NK-92 (cell line): ENCODE data around the gene PHKG1.
A peak's percentile ranks its signal among the peaks of the same experiment; 100 is the strongest.
"Not testable (repeated sequence)": the region's sequence is repeated elsewhere in the genome, so short reads cannot be mapped to it uniquely, and the experiment has no call there.

ENCODE experiments used
- DNase-seq: peaks from one replicate; lab custom pipeline; 2025; ENCODE audit not compliant: unreplicated experiment; lab: John Stamatoyannopoulos, UW

PHKG1 gene

DNA sequence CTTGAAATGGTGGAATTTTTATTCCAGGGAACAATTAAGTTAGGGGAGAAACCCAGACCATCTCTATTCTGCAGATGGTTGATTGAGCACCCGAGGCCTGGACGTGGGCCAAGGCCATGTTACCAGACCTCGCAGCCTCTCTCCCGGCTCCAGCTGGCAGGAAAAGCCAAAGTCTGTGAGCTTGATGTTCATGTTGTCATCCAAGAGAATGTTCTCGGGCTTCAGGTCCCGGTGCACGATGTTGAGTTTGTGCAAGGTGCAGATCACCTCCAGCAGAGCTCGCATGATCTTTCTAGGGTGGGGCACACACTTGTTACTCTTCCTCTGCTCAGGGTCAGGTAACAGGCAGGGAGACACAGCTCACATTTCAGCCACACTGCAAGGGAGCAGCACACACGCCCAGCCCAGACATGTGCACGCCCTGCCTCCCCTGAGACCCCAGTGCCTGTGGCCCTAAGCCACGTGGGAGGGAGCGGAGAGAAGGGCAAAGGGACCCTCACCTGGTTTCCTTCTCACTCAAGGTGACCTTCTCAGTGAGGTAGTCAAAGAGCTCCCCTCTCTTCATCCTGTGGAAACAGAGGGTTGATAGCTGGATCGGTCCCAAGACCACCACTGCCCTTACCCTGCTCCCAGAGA lies 9.5 kb downstream of the PHKG1 start:
- no peak for DNase-seq

GRCh38 chr7:56081626-56082340 lies 11.0 kb downstream of the PHKG1 start:
- DNase-seq = no peak

- not testable (repeated sequence) for DNase-seq
These were observed 11.9 kb downstream of the PHKG1 start for GRCh38 chr7:56080726-56081435.

DNA sequence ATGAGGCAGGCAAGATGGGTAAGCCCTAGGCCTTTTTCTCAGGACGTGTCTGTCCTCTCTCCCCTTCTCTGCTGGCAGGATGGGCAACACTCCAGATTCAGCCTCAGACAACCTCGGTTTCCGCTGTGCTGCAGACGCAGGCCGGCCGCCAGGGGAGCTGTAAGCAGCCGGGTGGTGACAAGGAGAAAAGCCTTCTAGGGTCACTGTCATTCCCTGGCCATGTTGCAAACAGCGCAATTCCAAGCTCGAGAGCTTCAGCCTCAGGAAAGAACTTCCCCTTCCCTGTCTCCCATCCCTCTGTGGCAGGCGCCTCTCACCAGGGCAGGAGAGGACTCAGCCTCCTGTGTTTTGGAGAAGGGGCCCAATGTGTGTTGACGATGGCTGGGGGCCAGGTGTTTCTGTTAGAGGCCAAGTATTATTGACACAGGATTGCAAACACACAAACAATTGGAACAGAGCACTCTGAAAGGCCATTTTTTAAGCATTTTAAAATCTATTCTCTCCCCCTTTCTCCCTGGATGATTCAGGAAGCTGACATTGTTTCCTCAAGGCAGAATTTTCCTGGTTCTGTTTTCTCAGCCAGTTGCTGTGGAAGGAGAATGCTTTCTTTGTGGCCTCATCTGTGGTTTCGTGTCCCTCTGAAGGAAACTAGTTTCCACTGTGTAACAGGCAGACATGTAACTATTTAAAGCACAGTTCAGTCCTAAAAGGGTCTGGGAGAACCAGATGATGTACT lies 13.1 kb downstream of the PHKG1 start:
- DNase-seq = no peak

DNA sequence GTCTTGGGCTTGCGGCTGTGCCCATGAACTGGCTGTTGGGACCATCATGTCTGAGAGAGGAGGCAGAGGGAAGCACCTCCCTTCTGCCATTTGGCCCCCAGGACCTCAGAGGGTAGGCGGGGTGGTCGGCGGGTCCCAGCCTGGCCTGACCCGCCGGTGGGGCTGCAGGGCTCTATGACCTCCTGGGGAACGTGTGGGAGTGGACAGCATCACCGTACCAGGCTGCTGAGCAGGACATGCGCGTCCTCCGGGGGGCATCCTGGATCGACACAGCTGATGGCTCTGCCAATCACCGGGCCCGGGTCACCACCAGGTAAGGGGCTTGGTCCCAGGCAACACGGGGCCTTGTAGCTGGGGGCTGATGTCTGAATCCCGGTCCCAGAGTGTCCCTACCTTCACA lies 14.6 kb downstream of the PHKG1 start:
- no peak for DNase-seq

GRCh38 chr7:56077681-56078080 lies 15.1 kb downstream of the PHKG1 start:
- no peak for DNase-seq

- no peak for DNase-seq
These were observed 18.4 kb downstream of the PHKG1 start for GRCh38 chr7:56074371-56074791.

GRCh38 chr7:56066376-56066775 lies 26.4 kb downstream of the PHKG1 start:
- not testable (repeated sequence) for DNase-seq

- peak; percentile 30 for DNase-seq
These were observed 28.7 kb downstream of the PHKG1 start, which contains the start of gene SUMF2 for GRCh38 chr7:56063882-56064625. SUMF2 (plus strand) TSS chr7:56064286; CDS start chr7:56064312, 26 bp downstream.

- no peak for DNase-seq
These were observed 29.3 kb downstream of the PHKG1 start for GRCh38 chr7:56063500-56063881.

GRCh38 chr7:56062382-56062781 lies 30.4 kb downstream of the PHKG1 start:
- DNase-seq = no peak

DNA sequence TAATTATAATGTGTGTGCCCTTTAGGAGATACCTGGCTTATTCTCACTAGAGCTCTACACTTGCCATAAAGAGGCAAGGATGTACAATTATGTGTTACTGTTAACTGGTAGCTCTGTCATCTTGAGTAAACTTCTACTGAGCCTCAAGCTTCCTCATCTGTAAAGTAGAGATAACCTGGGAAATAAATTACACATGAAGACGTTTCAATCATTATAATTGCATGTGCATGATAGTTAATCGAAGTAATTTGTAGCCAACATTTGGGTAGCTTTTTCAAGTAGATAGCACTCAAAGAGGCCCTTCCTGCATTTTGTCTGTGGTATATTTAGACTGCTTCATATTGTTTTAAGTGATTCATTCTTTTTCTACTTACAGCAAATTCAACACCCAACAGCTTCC lies 38.8 kb downstream of the PHKG1 start:
- DNase-seq = no peak

DNA sequence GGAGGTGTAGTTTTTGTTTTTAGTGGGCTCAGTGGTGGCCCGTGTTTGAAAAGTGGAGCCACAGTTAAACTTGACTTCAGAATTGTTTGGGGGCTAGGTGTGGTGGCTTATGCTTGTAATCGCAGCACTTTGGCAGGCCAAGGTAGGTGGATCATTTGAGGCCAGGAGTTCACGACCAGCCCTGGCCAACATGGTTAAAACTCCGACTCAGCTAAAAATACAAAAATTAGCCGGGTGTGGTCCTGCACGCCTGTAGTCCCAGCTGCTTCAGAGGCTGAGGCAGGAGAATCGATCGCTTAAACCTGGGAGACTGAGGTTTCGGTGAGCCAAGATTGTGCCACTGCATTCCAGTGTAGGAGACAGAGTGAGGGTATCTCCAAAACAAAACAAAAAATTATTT lies 39.4 kb downstream of the PHKG1 start:
- no peak for DNase-seq

DNA sequence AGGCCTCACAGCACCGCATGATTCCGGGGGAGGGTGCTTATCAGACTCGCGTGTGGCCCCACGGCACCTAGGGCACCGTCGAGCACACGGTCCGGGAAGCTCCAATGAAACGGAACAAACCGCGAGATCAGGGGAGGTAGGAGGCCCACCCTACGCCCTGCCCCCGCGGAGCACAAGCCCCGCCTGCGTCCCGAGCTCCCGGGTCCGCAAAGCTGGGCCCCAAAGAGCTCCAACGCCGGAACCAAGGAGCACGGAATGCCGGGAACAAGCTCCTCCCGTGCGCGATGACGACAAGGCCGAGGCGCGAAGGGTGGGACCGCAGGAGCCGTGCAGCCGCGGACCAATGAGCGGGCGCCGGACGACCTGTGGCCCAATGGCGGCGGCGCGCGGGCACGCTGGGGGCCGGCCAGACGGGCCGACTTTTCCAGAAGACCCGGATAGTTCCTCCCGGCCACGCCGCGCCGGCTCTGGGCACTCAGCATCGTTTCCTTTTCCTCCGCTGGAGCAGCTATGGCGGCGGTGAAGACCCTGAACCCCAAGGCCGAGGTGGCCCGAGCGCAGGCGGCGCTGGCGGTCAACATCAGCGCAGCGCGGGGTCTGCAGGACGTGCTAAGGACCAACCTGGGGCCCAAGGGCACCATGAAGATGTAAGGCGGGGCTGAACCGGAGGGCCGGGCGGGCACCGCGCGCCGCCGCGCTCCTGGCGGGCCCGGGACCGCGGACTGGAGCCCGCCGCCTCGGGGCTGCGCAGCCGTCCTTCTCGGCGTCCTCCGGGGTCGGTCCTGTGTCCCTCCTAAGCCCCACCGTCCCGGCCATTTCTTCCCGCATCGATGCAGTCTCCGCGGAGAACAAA lies 41.2 kb downstream of the PHKG1 start, which contains the start of the genes CCT6A and PSPH:
Gene CCT6A (plus strand): TSS at position 427 of the 853 bp plus-strand sequence. CDS start 84 bp downstream, at position 511.
Gene PSPH (minus strand): TSS at position 106 of the 853 bp plus-strand sequence. CDS start 30,232 bp downstream, outside the sequence.
- peak; percentile 39 for DNase-seq

GRCh38 chr7:56051053-56051338 lies 41.8 kb downstream of the PHKG1 start:
- DNase-seq = no peak

DNA sequence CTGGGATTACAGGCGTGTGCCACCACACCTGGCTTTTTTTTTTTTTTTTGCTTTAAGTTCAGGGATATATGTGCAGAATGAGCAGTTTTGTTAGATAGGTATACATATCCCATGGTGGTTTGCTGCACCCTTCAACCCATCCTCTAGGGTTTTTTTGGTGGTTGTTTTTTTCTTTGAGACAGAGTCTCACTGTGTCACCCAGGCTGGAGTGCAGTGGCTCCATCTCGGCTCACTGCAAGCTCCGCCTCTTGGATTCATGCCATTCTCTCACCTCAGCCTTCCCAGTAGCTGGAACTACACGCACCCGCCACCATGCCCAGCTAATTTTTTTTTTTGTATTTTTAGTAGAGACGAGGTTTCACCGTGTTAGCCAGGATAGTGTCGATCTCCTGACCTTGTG lies 44.0 kb downstream of the PHKG1 start:
- DNase-seq = not testable (repeated sequence)

DNA sequence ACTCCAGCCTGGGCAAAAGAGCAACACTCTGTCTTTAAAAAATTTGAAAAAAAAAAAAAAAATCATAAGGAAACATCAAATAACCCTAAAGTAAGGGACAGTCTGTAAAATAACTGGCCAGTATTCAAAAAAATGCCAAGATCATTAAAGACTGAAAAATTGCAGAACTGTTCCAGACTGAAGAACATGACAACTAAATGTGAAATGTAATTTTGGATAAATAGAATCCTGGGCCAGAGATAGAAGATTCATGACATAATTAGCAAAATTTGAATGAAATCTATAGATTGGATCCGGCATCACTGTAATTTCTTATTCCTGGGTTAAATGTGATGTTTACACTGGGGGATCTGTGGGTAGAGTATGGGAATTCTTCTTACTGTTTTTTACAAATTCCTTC lies 44.5 kb downstream of the PHKG1 start:
- no peak for DNase-seq

GRCh38 chr7:56047446-56048116 lies 45.2 kb downstream of the PHKG1 start:
- DNase-seq = not testable (repeated sequence)
